ES-I3 (cell line): ENCODE results near the gene MIA.

Source experiments
- H3K36me3 ChIP-seq: 2 replicates; pipeline ENCODE4 v1.6.1; 2013; ENCODE audit warnings: mild to moderate bottlenecking, low read length, control low read depth, moderate library complexity; ENCODE audit not compliant: insufficient read depth
- H3K4me1 ChIP-seq: 2 replicates; pipeline ENCODE4 v1.6.1; 2013; ENCODE audit warnings: mild to moderate bottlenecking, control low read depth, low read length; ENCODE audit not compliant: insufficient read depth
- H3K9ac ChIP-seq: 2 replicates; pipeline ENCODE4 v1.6.1; 2013; ENCODE audit warnings: low read depth, mild to moderate bottlenecking, low read length, moderate library complexity
- H3K9me3 ChIP-seq: 2 replicates; pipeline ENCODE4 v1.6.1; 2013; ENCODE audit warnings: mild to moderate bottlenecking, low read length, moderate library complexity; ENCODE audit not compliant: control insufficient read depth, insufficient read depth

The MIA gene

GRCh38 chr19:40800997-40801377, 25.7 kb downstream of the MIA start:
- Histone ChIP-seq H3K9ac (no peak overlapping the region), H3K9me3 (no peaks in the 10 kb centered on the region), H3K36me3 (no peaks in the 10 kb centered on the region; the same call in 1 of the 2 replicates), H3K4me1 (peaks cover 24% of the 10 kb centered on the region)

- H3K9ac ChIP-seq, result no peak overlapping the region
- H3K36me3 ChIP-seq, result no peaks in the 10 kb centered on the region; the same call in 1 of the 2 replicates
- H3K9me3 ChIP-seq, result no peaks in the 10 kb centered on the region
- peaks cover 25% of the 10 kb centered on the region for H3K4me1 ChIP-seq
Measured at GRCh38 chr19:40801426-40802299, 26.3 kb downstream of the MIA start.

- H3K4me1 ChIP-seq, result peaks cover 30% of the 10 kb centered on the region
- H3K9me3 ChIP-seq, result no peaks in the 10 kb centered on the region
- H3K36me3 ChIP-seq, result no peaks in the 10 kb centered on the region; the same call in 1 of the 2 replicates
- no peak overlapping the region for H3K9ac ChIP-seq
Measured at GRCh38 chr19:40802300-40803169, 27.2 kb downstream of the MIA start.

- H3K9me3 ChIP-seq, result no peaks in the 10 kb centered on the region
- H3K4me1 ChIP-seq, result peaks cover 31% of the 10 kb centered on the region
- no peaks in the 10 kb centered on the region; the same call in 1 of the 2 replicates for H3K36me3 ChIP-seq
- H3K9ac ChIP-seq, result no peak overlapping the region
Measured at GRCh38 chr19:40803170-40803856, 28.0 kb downstream of the MIA start.

GRCh38 chr19:40803857-40804782, 28.8 kb downstream of the MIA start:
- peaks cover 31% of the 10 kb centered on the region for H3K4me1 ChIP-seq
- no peaks in the 10 kb centered on the region for H3K9me3 ChIP-seq
- no peak overlapping the region for H3K9ac ChIP-seq
- H3K36me3 ChIP-seq, result no peaks in the 10 kb centered on the region; the same call in 1 of the 2 replicates

GRCh38 chr19:40804783-40805242, 29.5 kb downstream of the MIA start:
- Histone ChIP-seq H3K36me3 (no peaks in the 10 kb centered on the region; the same call in 1 of the 2 replicates), H3K4me1 (peaks cover 32% of the 10 kb centered on the region), H3K9ac (no peak overlapping the region), H3K9me3 (no peaks in the 10 kb centered on the region)

GRCh38 chr19:40805258-40805868, 30.0 kb downstream of the MIA start:
- Histone ChIP-seq H3K9me3 (no peaks in the 10 kb centered on the region), H3K9ac (no peak overlapping the region), H3K4me1 (peaks cover 35% of the 10 kb centered on the region), H3K36me3 (no peaks in the 10 kb centered on the region; the same call in 1 of the 2 replicates)

- Histone ChIP-seq H3K9ac (peak overlapping the region; percentile 11; the same call in 1 of the 2 replicates), H3K9me3 (no peaks in the 10 kb centered on the region), H3K4me1 (peaks cover 35% of the 10 kb centered on the region), H3K36me3 (no peaks in the 10 kb centered on the region)
Measured at GRCh38 chr19:40806423-40807146, 31.3 kb downstream of the MIA start.

GRCh38 chr19:40807147-40808020, 32.1 kb downstream of the MIA start:
- Histone ChIP-seq H3K36me3 (no peaks in the 10 kb centered on the region), H3K4me1 (peaks cover 37% of the 10 kb centered on the region), H3K9ac (no peak overlapping the region), H3K9me3 (no peaks in the 10 kb centered on the region)

- Histone ChIP-seq H3K9ac (no peak overlapping the region), H3K36me3 (no peaks in the 10 kb centered on the region), H3K4me1 (peaks cover 37% of the 10 kb centered on the region), H3K9me3 (no peaks in the 10 kb centered on the region)
Measured at GRCh38 chr19:40808021-40808325, 32.7 kb downstream of the MIA start.

- no peaks in the 10 kb centered on the region for H3K36me3 ChIP-seq
- H3K4me1 ChIP-seq, result peaks cover 34% of the 10 kb centered on the region
Measured at GRCh38 chr19:40808497-40808896, 33.2 kb downstream of the MIA start.

More at GRCh38 chr19:40808497-40808896, 33.2 kb downstream of the MIA start:
- no peak overlapping the region for H3K9ac ChIP-seq
- no peaks in the 10 kb centered on the region for H3K9me3 ChIP-seq
